D721Med (cell line): ENCODE data around the gene ESPNL.

Source experiments
- DNase-seq: peaks from one replicate; pipeline ENCODE4 v3.0.0; 2011; ENCODE audit warnings: low spot score; ENCODE audit not compliant: insufficient read length
- FAIRE-seq: peaks from 2 replicates; lab custom pipeline; 2011; peaks lifted over from hg19 to GRCh38; lab: Jason Lieb, UNC
- TF ChIP-seq, protein P1 (sequence below): IDR thresholded peaks from 2 replicates; pipeline ENCODE4 v1.5.1; 2012; ENCODE audit warnings: mild to moderate bottlenecking, control low read depth; ENCODE audit not compliant: insufficient read depth; ENCODE audit errors: missing control alignments

ESPNL gene

DNA sequence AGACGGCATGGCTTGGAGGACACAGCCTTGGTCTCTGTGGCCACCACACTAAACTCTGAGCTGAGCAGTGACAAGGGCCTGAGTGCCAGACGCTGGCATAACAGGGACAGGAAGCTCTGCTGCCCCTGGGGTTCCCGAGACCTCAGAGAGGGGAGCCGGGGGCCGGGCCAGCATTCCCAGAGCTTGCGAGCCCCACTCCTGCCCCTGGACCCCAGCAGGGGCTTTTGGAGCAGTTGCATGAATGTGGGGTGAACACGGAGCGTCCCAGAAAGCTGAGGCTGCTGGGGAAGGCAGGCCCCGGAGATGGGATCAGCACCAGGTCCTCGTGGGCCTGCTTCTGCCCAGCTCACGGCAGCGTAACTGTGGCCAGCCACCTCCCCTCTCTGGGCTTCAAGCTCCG lies 51.1 kb downstream of the ESPNL start:
- TF ChIP-seq, protein P1, sequence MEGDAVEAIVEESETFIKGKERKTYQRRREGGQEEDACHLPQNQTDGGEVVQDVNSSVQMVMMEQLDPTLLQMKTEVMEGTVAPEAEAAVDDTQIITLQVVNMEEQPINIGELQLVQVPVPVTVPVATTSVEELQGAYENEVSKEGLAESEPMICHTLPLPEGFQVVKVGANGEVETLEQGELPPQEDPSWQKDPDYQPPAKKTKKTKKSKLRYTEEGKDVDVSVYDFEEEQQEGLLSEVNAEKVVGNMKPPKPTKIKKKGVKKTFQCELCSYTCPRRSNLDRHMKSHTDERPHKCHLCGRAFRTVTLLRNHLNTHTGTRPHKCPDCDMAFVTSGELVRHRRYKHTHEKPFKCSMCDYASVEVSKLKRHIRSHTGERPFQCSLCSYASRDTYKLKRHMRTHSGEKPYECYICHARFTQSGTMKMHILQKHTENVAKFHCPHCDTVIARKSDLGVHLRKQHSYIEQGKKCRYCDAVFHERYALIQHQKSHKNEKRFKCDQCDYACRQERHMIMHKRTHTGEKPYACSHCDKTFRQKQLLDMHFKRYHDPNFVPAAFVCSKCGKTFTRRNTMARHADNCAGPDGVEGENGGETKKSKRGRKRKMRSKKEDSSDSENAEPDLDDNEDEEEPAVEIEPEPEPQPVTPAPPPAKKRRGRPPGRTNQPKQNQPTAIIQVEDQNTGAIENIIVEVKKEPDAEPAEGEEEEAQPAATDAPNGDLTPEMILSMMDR = no peak
- no peak for DNase-seq
- FAIRE-seq = no peak

DNA sequence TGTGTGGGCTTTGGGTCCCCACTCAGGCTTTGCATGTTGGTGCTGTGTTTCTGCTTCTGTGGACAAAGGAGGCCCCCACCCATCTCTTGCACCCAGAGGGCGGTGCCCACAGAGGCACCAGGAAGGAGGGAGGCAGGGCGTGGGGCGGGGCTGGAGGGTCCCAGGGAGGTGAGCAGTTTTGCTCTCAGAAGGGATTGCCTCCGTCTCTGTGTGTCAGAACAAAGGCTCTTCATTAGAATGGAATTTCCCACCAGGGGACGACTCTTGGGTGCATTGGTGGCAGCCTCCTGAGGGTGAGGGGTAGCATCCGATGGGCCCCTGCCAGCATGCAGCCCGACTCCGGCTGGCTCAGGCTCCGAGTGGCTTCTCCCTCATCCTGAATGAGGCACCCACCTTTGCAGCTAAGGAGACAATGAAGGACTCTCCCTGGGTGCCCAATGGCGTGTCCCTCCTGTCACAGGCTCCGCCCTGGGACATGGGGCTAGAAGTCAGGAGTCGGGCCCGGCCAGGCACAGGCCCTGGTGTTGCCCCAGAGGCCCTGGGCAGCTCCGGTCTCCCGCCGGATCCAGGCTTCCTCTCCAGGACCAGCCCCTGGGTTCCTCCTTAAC lies 51.6 kb downstream of the ESPNL start:
- TF ChIP-seq, protein P1 = no peak
- FAIRE-seq (no peak), DNase-seq (no peak)

DNA sequence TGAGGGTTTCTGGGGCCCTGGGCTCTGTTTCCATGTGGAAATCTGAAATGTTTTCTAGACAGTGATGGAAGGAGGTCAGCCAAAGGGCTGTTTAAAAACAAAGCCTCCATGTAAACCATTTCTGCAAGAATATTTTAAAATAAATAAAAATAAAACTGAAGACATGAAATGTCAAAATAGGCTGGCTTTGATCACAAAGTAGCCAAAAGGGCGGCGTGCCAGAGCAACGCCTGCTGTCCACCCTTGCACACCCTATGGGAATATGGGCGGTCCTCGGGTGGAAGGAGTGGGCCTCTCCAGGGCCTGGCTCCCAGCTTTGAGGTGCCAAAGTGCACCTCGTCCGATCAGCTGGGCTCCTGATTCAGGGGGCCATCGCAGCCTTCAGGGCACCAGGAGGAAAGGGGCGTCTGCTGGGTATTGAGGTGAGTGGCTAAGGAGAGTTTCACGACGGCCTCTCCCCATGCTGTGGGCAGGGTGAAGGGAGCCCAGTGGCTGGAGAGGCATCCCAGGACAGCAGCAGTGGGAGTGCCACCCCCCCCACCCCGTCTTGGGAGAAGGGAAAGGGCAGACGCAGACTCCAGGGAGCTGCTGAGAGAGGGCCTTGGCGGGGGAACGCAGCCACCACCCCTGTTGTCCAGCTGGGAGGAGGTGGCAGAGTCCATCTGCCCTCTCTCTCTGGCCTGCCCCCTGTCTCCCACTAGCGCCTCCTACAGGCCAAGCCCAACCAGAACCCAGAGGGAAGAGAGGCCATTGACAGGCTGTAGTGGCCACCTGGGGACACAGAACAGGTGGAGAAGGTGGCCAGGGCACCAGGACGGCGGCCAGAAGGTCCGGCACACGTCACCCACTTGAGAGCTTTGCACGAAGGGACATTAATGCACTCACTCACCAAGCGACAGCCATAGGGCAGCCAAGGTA lies 52.9 kb downstream of the ESPNL start:
- no peak for DNase-seq
- no peak for FAIRE-seq
- TF ChIP-seq, protein P1 = no peak

DNA sequence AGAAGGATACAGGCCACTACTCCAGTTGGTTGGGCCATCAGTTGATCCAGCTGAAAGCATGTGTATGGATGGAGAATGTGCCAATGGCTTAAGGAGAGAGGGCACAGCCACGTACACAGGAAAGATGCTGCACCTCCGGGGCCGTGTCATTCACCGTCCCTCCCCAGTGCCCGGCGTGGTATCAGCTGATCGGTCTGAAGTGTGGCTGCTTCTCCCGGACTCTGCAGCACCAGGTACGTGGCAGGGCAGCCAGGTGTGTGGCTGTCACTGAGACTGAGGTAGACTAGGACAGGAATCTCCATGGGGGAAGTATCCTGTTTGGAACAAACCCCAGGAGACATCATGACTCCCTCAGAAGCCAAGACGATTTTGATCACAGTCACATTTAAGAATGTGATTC lies 54.4 kb downstream of the ESPNL start:
- DNase-seq (no peak), FAIRE-seq (no peak)
- TF ChIP-seq, protein P1 = no peak

DNA sequence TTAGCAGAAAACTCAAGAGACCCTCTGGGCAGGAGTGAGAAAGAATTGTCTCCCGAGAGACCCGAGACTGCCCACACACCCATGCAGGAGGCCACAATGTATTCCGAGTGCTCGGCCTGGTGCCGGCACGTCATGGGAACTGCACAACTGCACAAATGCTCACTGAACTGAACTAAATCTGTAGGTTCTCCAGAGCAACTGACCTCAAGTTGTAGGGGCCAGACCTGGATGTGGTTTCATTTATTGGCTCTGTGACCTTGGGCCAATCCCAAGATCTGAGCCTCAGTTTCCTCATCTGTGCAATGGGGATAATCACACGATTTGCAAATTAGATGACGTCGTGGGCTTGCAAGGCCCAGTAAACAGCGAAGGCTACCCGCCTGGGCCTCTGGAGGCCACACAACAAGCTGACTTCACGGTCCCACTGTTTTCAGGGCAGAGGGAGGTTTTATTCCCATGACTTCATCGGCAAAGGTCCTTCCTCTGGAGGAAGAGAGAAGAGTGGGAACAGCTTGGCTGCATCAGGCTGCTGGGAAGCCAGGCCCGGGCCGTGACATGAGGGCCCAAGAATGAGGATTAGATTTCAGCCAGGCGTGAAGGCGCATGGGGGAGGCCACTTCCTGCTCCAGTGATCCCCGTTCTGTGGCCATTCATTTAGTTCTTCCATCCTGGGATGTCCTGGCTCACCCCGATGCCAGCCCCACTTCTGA lies 55.1 kb downstream of the ESPNL start:
- TF ChIP-seq, protein P1 = no peak
- no peak for DNase-seq
- FAIRE-seq = no peak

DNA sequence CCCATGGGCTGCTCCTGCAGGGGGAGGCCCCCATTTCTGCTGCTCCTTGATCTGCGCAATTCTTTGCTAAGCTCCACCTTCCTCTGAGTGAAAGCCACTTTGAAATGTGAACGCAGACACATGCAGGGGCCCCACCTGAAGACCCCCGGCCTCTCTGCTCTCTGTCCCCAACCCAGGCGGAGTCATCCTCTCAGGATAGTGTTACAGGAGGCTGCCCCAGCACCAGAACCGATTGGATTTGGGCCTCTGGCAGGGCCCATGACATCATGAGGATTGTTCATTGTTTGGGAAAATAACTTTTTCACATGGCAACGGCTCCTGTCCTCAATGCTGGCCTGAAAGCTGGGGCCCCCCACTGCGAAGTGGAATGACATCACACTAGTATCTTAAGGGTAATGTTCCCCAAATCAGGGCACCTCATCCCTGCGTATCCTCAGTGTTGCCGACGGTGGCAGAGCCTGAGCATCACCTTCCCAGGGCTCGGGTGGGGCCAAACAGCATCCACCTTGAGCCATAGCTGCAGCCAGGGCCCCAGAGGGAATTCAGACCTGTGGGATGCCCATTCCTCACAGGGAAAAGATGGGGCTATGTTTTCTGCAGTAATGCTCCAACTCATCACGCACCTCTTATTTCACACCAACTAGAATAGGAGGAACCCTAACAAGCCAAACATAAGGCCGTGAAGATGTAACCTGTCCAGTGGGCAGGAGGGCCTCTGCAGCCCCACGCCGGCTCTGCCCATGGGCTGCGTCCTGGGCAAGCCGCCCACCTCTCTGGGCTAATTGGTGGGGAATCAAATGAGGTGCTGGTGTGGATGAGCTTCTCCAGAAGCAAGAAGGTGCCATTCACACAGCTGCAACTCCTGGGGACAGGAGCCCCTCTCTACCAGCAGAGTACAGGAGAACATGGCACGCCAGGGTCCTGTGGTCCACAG lies 55.9 kb downstream of the ESPNL start:
- FAIRE-seq = no peak
- DNase-seq = no peak
- TF ChIP-seq, protein P1 = no peak
